Measurements from ENCODE around the gene GRM5.
"Not testable (repeated sequence)": the region's sequence is repeated elsewhere in the genome, so short reads cannot be mapped to it uniquely, and the experiment has no call there.

Gene GRM5

GRCh38 chr11:88480223-88480622 lies 585.6 kb downstream of the GRM5 start:
- peak; percentile 78 for DNase-seq (ENCODE audit: low read depth)
- H3K4me3 ChIP-seq (ENCODE audit: low read depth, low read length), result no peak overlapping the region
- TF ChIP-seq, protein P1, sequence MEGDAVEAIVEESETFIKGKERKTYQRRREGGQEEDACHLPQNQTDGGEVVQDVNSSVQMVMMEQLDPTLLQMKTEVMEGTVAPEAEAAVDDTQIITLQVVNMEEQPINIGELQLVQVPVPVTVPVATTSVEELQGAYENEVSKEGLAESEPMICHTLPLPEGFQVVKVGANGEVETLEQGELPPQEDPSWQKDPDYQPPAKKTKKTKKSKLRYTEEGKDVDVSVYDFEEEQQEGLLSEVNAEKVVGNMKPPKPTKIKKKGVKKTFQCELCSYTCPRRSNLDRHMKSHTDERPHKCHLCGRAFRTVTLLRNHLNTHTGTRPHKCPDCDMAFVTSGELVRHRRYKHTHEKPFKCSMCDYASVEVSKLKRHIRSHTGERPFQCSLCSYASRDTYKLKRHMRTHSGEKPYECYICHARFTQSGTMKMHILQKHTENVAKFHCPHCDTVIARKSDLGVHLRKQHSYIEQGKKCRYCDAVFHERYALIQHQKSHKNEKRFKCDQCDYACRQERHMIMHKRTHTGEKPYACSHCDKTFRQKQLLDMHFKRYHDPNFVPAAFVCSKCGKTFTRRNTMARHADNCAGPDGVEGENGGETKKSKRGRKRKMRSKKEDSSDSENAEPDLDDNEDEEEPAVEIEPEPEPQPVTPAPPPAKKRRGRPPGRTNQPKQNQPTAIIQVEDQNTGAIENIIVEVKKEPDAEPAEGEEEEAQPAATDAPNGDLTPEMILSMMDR (conservative IDR thresholded peaks at IDR 0.05; ENCODE audit: low read depth, low read length), result no peak

DNA sequence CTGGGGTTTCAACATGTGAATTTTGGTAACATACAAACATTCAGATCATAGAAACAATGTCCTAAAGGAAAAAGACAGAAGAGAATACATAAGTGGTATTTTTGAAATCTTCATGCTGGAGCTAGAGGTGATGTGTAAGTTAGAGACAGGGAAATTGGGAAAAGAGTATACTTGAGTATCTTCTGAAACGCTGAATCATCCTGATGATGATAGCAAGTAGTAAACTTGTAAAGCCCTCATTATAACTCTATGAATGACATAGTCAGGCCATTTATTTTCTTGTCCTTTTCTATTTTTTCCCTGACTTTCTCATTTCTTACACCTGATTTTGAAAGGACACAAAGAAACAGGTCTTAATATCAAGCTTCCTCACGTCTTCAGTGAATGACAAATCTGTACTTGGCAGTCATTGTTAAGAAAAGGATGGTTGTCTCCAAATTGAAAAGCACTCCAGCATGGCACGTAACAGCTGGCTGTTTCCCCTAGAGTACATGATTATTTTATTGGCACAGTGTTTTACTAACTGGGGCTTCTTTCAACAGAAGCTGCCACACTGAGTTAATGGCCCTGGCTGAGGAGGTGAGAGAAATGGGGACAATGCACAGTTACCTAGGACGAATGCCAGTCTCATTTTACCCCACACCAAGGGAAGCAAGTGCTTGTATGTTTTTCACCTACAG lies 587.5 kb downstream of the GRM5 start:
- no peak overlapping the region for H3K4me3 ChIP-seq (ENCODE audit: low read depth, low read length)
- TF ChIP-seq, protein P1 (conservative IDR thresholded peaks at IDR 0.05; ENCODE audit: low read depth, low read length), result no peak
- DNase-seq (ENCODE audit: low read depth), result no peak

- no peak overlapping the region for H3K4me3 ChIP-seq (ENCODE audit: low read depth, low read length)
- DNase-seq (ENCODE audit: low read depth), result no peak
- TF ChIP-seq, protein P1 (conservative IDR thresholded peaks at IDR 0.05; ENCODE audit: low read depth, low read length), result no peak
Observed at GRCh38 chr11:88475991-88476418, 589.8 kb downstream of the GRM5 start.

- H3K4me3 ChIP-seq (ENCODE audit: low read depth, low read length), result no peak overlapping the region
- no peak for DNase-seq (ENCODE audit: low read depth)
- TF ChIP-seq, protein P1 (conservative IDR thresholded peaks at IDR 0.05; ENCODE audit: low read depth, low read length), result no peak
Observed at GRCh38 chr11:88474655-88475054, 591.1 kb downstream of the GRM5 start.

GRCh38 chr11:88469561-88470225 lies 596.1 kb downstream of the GRM5 start:
- TF ChIP-seq, protein P1 (conservative IDR thresholded peaks at IDR 0.05; ENCODE audit: low read depth, low read length), result no peak

GRCh38 chr11:88464528-88464927 lies 601.3 kb downstream of the GRM5 start:
- DNase-seq (ENCODE audit: low read depth), result no peak
- TF ChIP-seq, protein P1 (conservative IDR thresholded peaks at IDR 0.05; ENCODE audit: low read depth, low read length), result no peak
- H3K4me3 ChIP-seq (ENCODE audit: low read depth, low read length), result no peak overlapping the region

More at GRCh38 chr11:88469561-88470225, 596.1 kb downstream of the GRM5 start:
- DNase-seq (ENCODE audit: low read depth), result no peak
- H3K4me3 ChIP-seq (ENCODE audit: low read depth, low read length), result no peak overlapping the region

DNA sequence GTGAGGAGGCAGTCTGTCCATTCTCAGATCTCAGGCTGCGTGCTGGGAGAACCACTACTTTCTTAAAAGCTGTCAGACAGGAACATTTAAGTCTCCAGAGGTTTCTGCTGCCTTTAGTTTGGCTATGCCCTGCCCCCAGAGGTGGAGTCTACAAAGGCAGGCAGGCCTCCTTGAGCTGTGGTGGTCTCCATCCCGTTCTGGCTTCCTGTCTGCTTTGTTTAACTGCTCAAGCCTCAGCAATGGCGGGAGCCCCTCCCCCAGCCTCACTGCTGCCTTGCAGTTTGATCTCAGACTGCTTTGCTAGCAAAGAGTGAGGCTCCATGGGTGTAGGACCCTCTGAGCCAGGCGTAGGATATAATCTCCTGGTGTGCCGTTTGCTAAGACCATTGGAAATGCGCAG lies 602.5 kb downstream of the GRM5 start:
- not testable (repeated sequence) for DNase-seq (ENCODE audit: low read depth); H3K4me3 ChIP-seq (ENCODE audit: low read depth, low read length)

DNA sequence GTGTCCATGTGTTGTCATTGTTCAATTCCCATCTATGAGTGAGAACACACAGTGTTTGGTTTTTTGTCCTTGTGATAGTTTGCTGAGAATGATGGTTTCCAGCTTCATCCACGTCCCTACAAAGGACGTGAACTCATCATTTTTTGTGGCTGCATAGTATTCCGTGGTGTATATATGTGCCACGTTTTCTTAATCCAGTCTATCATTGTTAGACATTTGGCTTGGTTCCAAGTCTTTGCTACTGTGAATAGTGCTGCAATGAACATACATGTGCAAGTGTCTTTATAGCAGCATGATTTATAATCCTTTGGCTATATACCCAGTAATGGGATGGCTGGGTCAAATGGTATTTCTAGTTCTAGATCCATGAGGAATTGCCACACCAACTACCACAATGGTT lies 607.7 kb downstream of the GRM5 start:
- H3K4me3 ChIP-seq (ENCODE audit: low read depth, low read length); DNase-seq (ENCODE audit: low read depth): not testable (repeated sequence)

Measured in choroid plexus epithelial cell (primary cell).